Heart left ventricle (tissue), 13 donors: ENCODE results near the gene NDUFC1.

ENCODE experiments used
- POLR2A ChIP-seq, 2 donors: fragments of 450-650 bp; IDR thresholded peaks; one replicate each; pipeline ENCODE4 v1.6.1; 2017; ENCODE audit warnings: antibody characterized with exemption in 2 of 2, mild to moderate bottlenecking in 2 of 2, moderate library complexity in 2 of 2
- TF ChIP-seq, protein P1 (sequence below), 12 donors: fragments of 200-600 bp; sonication (generic) in 4 of 12; IDR thresholded peaks; one replicate each; pipeline versions ENCODE4 v1.5.0 to v1.8.0; 2018 to 2022; ENCODE audit warnings: antibody characterized with exemption in 12 of 12, mild to moderate bottlenecking in 5 of 12
- donor health status: ischemic (EF 13 %, LVEDD 7.1; RV severe dilation, severe dysfunction).
- donor health status: DM: no; HTN: yes; CAD: no.
- donor health status: DM: no; HTN: no; CAD: no.
- donor health status: ischemic (EF 25% LVEDD 6.9; RV normal size, moderate dysfunction).
- donor health status: ischemic (EF 25% LVEDD 5.7; RV mildly dilated, moderate dysfunction).
- donor health status: ischemic (EF 35%, LVEDD 5.7; RV mildly dilated, moderate dysfunction).
- donor health status: nonischemic (EF 11% LVEDD 7.7; RV severe dilation, severe dysfunction).
- donor health status: DM: yes; HTN: yes; CAD: no.
- donor health status: PGD.
- donor health status: ischemic (EF 29% LVEDD 5.4; RV normal size, mild dysfunction).
- donor health status: nonischemic (EF 23%, LVEDD 6.1; RV moderate dilation, normal function).

DNA sequence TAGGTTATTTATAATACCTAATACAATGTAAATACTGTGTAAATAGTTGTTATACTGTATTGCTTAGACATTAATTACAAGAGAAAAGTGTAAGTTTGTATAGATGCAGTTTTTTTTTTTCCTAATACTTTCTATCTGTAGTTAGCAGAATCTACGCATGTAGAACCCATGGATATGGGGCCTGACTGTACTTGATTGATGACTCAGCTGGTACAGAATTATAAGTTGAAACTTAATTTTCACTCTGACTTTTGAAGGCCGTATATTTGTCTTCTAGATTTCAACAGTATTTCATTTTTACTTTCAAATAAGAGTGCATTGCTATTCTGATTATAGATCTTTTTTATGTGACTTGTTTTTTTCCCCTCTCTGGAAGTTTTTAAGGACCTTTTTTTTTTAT is 30.8 kb upstream of the NDUFC1 start:
- TF ChIP-seq, protein P1, sequence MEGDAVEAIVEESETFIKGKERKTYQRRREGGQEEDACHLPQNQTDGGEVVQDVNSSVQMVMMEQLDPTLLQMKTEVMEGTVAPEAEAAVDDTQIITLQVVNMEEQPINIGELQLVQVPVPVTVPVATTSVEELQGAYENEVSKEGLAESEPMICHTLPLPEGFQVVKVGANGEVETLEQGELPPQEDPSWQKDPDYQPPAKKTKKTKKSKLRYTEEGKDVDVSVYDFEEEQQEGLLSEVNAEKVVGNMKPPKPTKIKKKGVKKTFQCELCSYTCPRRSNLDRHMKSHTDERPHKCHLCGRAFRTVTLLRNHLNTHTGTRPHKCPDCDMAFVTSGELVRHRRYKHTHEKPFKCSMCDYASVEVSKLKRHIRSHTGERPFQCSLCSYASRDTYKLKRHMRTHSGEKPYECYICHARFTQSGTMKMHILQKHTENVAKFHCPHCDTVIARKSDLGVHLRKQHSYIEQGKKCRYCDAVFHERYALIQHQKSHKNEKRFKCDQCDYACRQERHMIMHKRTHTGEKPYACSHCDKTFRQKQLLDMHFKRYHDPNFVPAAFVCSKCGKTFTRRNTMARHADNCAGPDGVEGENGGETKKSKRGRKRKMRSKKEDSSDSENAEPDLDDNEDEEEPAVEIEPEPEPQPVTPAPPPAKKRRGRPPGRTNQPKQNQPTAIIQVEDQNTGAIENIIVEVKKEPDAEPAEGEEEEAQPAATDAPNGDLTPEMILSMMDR (IDR thresholded peaks at IDR 0.05), result no peak
- no peak for TF ChIP-seq POLR2A (IDR thresholded peaks at IDR 0.05)
